Spleen (tissue), 7 donors: ENCODE results near the gene TOX3.

Experiments used
- POLR2A ChIP-seq, 3 donors: fragments of 450-650 bp; IDR thresholded peaks; one replicate each; pipeline ENCODE4 v1.5.1; 2017; ENCODE audit warnings: antibody characterized with exemption in 3 of 3, mild to moderate bottlenecking in 1 of 3
- POLR2AphosphoS5 ChIP-seq, 3 donors: sonication (generic); formaldehyde crosslinking; IDR thresholded peaks; one replicate each; pipeline ENCODE4 v1.5.1; 2017; ENCODE audit warnings: antibody characterized with exemption in 3 of 3
- TF ChIP-seq, protein P1 (sequence below), 11 experiments: fragments of 200-600 bp in 7 of 11; fragments of 450-650 bp in 4 of 11; sonication (generic) in 4 of 11; IDR thresholded peaks in 8 of 11; conservative IDR thresholded peaks in 3 of 11; 1 replicate in 7 of 11; 2 replicates in 4 of 11; pipeline versions ENCODE4 v1.4.0 to v1.8.0; 2016 to 2021; ENCODE audit warnings: antibody characterized with exemption in 11 of 11, inconsistent platforms in 4 of 11, mild to moderate bottlenecking in 1 of 11
- donor health status: DM: no; HTN: no; CAD: no; lungs with moderate emphysema.
- donor health status: DM: no; HTN: no; CAD: no.
- donor health status: DM: no; HTN: no; CAD: no.

DNA sequence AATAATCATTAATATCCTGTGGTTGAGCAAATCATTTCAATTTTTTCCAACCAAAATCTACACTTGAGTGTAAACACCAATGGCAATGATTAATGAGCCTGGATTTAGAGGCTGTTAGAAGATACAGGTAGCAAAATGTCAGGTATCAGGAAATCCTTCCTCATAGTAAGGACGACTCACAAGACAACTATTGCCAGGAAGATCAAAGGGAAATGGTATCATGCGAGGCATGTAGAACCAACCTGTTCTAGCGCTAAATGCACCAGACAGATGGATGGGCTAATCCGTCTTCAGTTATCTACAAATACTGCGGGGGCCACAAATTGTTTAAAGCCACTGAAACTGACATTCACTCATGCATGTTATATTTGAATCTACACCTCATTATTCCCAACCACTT is 28.1 kb downstream of the TOX3 start:
- TF ChIP-seq, protein P1, sequence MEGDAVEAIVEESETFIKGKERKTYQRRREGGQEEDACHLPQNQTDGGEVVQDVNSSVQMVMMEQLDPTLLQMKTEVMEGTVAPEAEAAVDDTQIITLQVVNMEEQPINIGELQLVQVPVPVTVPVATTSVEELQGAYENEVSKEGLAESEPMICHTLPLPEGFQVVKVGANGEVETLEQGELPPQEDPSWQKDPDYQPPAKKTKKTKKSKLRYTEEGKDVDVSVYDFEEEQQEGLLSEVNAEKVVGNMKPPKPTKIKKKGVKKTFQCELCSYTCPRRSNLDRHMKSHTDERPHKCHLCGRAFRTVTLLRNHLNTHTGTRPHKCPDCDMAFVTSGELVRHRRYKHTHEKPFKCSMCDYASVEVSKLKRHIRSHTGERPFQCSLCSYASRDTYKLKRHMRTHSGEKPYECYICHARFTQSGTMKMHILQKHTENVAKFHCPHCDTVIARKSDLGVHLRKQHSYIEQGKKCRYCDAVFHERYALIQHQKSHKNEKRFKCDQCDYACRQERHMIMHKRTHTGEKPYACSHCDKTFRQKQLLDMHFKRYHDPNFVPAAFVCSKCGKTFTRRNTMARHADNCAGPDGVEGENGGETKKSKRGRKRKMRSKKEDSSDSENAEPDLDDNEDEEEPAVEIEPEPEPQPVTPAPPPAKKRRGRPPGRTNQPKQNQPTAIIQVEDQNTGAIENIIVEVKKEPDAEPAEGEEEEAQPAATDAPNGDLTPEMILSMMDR (IDR thresholded peaks at IDR 0.05 in 8 of 11, conservative IDR thresholded peaks at IDR 0.05 in 3 of 11): no peak
- TF ChIP-seq POLR2A (IDR thresholded peaks at IDR 0.05): no peak
- no peak for TF ChIP-seq POLR2AphosphoS5 (IDR thresholded peaks at IDR 0.05)
